ENCODE results near the gene TEF.

TEF gene

DNA sequence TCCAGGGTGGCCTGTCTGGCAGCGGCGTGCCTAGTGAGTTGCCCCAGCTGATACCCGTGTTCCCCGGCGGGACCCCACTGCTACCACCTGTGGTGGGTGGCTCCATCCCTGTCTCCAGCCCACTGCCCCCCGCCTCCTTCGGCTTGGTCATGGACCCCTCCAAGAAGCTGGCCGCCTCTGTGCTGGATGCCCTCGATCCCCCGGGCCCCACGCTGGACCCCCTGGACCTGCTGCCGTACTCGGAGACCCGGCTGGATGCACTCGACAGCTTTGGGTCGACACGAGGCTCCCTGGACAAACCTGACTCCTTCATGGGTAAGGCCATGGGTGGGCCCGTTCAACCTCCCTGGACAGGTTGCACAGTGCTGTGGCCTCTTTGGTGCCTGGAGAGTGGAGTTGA, 41.9 kb upstream of the TEF start:
- H3K4me3 ChIP-seq (ENCODE audit: low read length), result no peak overlapping the region
- TF ChIP-seq, protein P1, sequence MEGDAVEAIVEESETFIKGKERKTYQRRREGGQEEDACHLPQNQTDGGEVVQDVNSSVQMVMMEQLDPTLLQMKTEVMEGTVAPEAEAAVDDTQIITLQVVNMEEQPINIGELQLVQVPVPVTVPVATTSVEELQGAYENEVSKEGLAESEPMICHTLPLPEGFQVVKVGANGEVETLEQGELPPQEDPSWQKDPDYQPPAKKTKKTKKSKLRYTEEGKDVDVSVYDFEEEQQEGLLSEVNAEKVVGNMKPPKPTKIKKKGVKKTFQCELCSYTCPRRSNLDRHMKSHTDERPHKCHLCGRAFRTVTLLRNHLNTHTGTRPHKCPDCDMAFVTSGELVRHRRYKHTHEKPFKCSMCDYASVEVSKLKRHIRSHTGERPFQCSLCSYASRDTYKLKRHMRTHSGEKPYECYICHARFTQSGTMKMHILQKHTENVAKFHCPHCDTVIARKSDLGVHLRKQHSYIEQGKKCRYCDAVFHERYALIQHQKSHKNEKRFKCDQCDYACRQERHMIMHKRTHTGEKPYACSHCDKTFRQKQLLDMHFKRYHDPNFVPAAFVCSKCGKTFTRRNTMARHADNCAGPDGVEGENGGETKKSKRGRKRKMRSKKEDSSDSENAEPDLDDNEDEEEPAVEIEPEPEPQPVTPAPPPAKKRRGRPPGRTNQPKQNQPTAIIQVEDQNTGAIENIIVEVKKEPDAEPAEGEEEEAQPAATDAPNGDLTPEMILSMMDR (IDR thresholded peaks at IDR 0.05; ENCODE audit: insufficient read depth, low read depth, low read length, missing control alignments), result no peak
- DNase-seq (ENCODE audit: low read depth), result no peak

DNA sequence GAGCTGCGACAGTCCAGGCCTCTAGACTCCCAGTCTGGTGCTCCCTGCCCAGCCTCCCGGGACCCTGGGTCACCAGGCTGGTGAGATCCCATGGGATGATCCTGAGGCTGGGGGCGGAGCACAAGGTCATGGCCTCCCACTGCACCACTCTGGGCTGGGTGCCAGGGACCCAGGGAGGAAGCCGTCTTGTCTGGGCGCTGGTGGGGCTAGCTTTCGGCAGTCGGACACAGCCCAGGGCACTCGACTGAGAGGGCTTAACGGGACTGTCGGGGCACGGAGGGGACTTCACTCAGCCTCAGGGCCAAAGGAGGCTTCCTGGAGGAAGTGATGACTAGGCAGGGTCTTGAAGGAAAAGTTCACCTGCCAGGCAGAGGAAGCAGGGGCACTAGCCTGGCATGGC, 41.4 kb upstream of the TEF start:
- DNase-seq (ENCODE audit: low read depth), result no peak
- no peak overlapping the region for H3K4me3 ChIP-seq (ENCODE audit: low read length)
- TF ChIP-seq, protein P1 (IDR thresholded peaks at IDR 0.05; ENCODE audit: insufficient read depth, low read depth, low read length, missing control alignments), result no peak

DNA sequence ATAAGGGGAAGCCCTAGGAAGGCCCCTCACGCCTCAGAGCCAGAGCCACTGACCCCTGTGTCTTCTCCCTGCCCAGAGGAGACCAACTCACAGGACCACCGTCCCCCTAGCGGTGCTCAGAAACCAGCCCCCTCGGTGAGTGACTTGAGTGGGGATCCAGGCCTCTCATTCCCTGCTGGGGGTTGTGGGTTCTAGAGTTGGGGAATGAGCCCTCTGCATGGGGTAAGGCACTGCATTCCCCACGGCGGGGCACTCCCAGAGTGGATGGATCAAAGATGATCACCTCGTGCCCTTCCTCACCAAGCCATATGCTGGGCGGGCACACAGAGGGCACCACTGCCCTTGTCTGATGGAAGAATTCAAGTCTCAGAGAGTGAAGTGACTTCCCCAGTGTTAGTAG, 40.7 kb upstream of the TEF start:
- TF ChIP-seq, protein P1 (IDR thresholded peaks at IDR 0.05; ENCODE audit: insufficient read depth, low read depth, low read length, missing control alignments), result no peak
- no peak for DNase-seq (ENCODE audit: low read depth)
- no peak overlapping the region for H3K4me3 ChIP-seq (ENCODE audit: low read length)

DNA sequence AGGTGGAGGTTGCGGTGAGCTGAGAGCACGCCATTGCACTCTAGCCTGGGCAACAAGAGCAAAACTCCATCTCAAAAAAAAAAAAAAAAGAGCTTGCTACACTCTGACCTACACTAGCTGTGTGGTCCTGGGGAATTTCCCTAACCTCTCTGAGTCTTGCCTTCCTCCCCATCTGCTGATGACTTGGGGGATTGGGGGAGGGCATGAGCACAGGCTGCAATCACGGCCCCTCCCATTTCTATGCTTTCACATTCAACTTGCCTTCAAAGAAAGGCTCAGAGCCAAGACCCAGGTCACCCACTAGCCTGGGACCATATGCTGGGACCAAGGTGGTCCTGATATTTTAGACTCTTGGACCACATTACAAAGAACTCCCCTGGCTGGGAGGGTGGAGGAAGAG, 39.8 kb upstream of the TEF start:
- no peak for DNase-seq (ENCODE audit: low read depth)
- no peak overlapping the region for H3K4me3 ChIP-seq (ENCODE audit: low read length)
- TF ChIP-seq, protein P1 (IDR thresholded peaks at IDR 0.05; ENCODE audit: insufficient read depth, low read depth, low read length, missing control alignments), result no peak

DNA sequence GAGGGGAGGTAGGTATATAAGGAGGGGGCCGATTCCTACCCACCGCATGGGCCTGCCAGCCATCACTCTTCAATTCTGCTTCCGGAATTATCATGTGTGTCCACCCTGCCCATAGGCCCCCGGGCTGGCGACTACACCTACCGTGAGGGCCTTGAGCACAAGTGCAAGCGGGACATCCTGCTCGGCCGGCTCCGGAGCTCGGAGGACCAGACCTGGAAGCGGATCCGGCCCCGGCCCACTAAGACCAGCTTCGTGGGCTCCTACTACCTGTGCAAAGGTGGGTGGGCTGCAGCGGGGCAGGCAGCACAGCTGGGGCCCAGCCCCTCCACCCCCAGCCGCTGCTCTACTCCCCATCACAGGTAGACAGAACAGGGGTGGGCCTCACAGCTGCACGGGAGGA, 38.4 kb upstream of the TEF start:
- H3K4me3 ChIP-seq (ENCODE audit: low read length), result no peak overlapping the region
- TF ChIP-seq, protein P1 (IDR thresholded peaks at IDR 0.05; ENCODE audit: insufficient read depth, low read depth, low read length, missing control alignments), result no peak
- DNase-seq (ENCODE audit: low read depth), result no peak

DNA sequence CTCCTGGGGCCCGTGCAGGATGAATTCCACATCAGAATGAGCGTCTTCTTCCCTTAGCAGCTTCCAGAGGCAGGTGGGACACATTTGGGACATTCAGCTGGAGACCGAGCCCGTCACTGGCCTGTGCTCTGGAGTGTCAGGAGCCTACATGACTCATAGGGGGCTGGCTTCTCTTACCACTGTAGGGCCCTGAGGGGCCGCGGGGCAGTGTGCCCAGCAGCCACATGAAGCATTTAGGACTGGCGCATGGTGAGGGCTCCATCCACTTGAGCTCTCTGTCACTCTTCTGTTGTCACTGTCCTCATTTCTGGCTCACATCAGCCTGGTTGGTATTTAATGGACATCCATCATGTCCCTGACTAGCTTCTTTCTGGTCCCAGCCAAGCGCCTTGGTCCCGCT, 38.0 kb upstream of the TEF start:
- DNase-seq (ENCODE audit: low read depth), result no peak
- TF ChIP-seq, protein P1 (IDR thresholded peaks at IDR 0.05; ENCODE audit: insufficient read depth, low read depth, low read length, missing control alignments), result no peak
- H3K4me3 ChIP-seq (ENCODE audit: low read length), result no peak overlapping the region

DNA sequence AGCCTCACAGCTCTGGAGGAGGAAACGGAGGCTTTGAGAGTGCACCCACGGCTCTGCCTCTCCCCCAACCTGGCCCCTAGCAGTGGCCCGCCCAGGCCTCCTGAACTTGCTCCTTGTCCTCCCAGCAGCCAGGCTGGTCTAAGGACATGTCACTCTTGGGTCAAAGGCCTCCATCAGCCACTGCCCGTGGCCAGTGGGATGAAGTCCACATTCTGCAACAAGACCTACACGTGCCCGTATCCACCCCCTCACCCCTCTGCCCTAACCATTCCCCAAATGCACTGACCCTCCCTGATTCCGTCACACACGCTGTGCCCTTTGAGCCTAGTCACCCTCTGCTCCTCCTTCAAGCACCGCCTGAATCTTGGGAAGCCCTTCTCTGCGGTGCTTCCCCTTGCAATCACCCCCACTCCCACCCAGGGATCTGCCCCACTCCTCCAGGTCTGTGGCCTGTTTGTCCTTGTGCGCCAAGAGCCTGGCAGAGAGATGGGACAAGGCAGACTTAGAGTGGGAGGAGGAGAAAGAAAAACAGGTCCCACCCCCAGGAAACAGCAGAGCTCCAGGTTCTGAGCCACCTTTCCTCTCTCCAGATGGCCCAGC, 37.5 kb upstream of the TEF start:
- H3K4me3 ChIP-seq (ENCODE audit: low read length), result no peak overlapping the region
- no peak for DNase-seq (ENCODE audit: low read depth)
- TF ChIP-seq, protein P1 (IDR thresholded peaks at IDR 0.05; ENCODE audit: insufficient read depth, low read depth, low read length, missing control alignments), result no peak
